Measurements from ENCODE around the gene EDEM3.

DNA sequence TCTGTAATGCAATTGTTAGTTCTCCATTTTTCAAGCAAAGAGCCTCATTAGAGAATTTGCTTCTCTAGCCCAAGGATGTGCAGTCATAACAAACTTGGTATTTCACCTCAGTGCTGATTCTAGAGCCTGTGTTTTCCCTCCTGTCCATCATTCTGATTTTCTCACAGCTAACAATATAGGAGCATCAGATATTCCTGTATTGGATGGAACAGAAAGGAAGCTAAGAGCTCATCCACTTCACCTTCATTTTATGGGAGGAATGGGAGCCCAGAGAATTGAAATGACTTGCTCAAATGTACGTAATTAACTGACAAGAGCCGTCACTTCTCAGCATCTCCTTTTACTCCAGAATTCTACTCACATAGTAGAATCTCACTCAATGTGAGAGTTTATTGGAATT is 96.6 kb downstream of the EDEM3 start:
- TF ChIP-seq, protein P1, sequence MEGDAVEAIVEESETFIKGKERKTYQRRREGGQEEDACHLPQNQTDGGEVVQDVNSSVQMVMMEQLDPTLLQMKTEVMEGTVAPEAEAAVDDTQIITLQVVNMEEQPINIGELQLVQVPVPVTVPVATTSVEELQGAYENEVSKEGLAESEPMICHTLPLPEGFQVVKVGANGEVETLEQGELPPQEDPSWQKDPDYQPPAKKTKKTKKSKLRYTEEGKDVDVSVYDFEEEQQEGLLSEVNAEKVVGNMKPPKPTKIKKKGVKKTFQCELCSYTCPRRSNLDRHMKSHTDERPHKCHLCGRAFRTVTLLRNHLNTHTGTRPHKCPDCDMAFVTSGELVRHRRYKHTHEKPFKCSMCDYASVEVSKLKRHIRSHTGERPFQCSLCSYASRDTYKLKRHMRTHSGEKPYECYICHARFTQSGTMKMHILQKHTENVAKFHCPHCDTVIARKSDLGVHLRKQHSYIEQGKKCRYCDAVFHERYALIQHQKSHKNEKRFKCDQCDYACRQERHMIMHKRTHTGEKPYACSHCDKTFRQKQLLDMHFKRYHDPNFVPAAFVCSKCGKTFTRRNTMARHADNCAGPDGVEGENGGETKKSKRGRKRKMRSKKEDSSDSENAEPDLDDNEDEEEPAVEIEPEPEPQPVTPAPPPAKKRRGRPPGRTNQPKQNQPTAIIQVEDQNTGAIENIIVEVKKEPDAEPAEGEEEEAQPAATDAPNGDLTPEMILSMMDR (IDR thresholded peaks at IDR 0.05): no peak
- TF ChIP-seq ZFX (IDR thresholded peaks at IDR 0.05; ENCODE audit: borderline replicate concordance): no peak
